Left lung (tissue), 10 donors: ENCODE results near the gene PTOV1. TPM values are rescaled to one million over a fixed set of nuclear protein-coding genes. Genes with fewer than 3 reads are reported as not detected.

Experiments
- ATAC-seq: fragments of 200-7000 bp; cut with Tn5 transposase; one replicate; pipeline ENCODE4 v1.9.1; 2020; ENCODE audit warnings: moderate library complexity
- DNase-seq, 4 donors: peaks; one replicate each; pipeline ENCODE4 v3.0.0-alpha.2; 2013 to 2020
- H3K27ac ChIP-seq, 2 donors: fragments of 200-600 bp; sonication (generic) in 1 of 2; one replicate each; pipeline versions ENCODE4 v1.5.0 to v1.8.0; 2020 to 2021
- H3K27me3 ChIP-seq, 2 donors: fragments of 200-600 bp; sonication (generic) in 1 of 2; one replicate each; pipeline versions ENCODE4 v1.5.0 to v1.8.0; 2020 to 2021
- H3K36me3 ChIP-seq, 2 donors: fragments of 200-600 bp; sonication (generic) in 1 of 2; one replicate each; pipeline versions ENCODE4 v1.5.0 to v1.8.0; 2020 to 2021
- H3K4me1 ChIP-seq, 2 donors: fragments of 200-600 bp; one replicate each; pipeline ENCODE4 v1.8.0; 2021
- H3K4me3 ChIP-seq, 2 donors: fragments of 200-600 bp; sonication (generic) in 1 of 2; one replicate each; pipeline versions ENCODE4 v1.5.0 to v1.8.0; 2020 to 2021; ENCODE audit warnings: mild to moderate bottlenecking in 1 of 2
- H3K9me3 ChIP-seq, 2 donors: fragments of 200-600 bp; sonication (generic) in 1 of 2; one replicate each; pipeline versions ENCODE4 v1.5.0 to v1.8.0; 2020 to 2021
- CTCF ChIP-seq, 2 donors: fragments of 200-600 bp; sonication (generic) in 1 of 2; IDR thresholded peaks; one replicate each; pipeline versions ENCODE4 v1.5.0 to v1.8.0; 2021; ENCODE audit warnings: antibody characterized with exemption in 2 of 2
- intact Hi-C, 2 donors: fragments of 100-400 bp; cut with DNase I; formaldehyde crosslinking; loops; one replicate each; pipeline versions ENCODE4 v1.11.2 to v1.14.2; 2022
- polyA plus RNA-seq, 6 donors: library from polyadenylated mRNA; unstranded; fragments of 120-200 nt; gene quantifications; one replicate each; pipeline ENCODE4 v1.2.1, GENCODE V29; 2013; ENCODE audit not compliant: insufficient read length in 6 of 6
- total RNA-seq, 2 donors: library from RNA; stranded (reverse); fragmentation: NEBNext Ultra II Directional; extraction: Animal tissue kit (Norgen Biotek cat#: 25700); gene quantifications; one replicate each; pipeline ENCODE4 v1.2.1, GENCODE V29; 2021
- donor health status: DM: no; HTN: yes; CAD: no.
- donor health status: DM: no; HTN: no; CAD: no.

PTOV1 gene
- total and polyA plus RNA-seq, 8 donors: 96.0 to 320 (median 275) TPM

DNA sequence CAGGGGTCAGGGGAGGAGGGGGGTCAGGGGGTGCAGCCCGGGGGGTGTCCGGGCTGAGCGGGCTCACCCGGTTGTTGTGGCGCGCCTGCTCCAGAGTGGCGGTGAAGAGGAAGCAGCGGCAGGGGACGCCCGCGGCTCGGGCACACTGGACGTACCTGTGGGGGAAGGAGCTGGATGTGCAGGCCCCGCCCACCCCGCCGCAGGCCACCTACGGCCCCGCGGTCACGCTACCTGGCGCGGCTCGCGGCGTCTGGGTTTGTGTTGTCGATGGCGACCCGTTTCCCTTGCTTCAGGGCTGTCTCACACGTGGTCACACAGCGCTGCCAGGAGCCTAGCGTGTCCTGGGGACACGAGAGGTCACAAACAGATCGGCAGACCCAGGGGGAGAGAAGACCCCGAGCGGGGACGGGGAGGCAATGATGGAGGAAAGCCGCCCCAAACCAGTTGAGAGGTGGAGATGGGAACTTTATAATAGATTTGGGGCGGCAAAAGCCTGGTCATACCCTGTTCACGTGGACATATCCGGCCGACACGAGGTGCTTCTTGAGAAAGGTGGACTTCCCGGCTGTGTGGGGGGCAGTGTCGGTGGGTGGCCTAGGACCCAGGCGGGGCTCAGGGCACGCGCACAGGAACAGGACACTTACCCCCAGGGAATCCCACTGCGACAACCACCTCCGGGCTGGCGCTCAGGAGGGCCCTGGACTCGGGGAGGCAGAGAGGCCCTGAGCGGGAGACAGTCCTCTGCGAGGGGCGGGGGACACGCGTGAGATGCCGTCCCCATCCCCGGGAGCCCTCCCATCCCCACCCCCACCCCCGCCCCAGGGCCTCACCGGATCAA is 10.8 kb downstream of the PTOV1 start:
- TF ChIP-seq CTCF (IDR thresholded peaks at IDR 0.05): no peak
- ATAC-seq: no peak
- no peaks in the 10 kb centered on the region for H3K27me3 ChIP-seq
- intact Hi-C loops: no loop called here
- peak in 2 of 4 donors; percentile 36 to 79 for DNase-seq
- peaks cover 18 to 23% of the 10 kb centered on the region in 2 donors for H3K4me1 ChIP-seq
- peaks cover 0 to 83% of the 10 kb centered on the region in 2 donors for H3K36me3 ChIP-seq
- H3K9me3 ChIP-seq: no peaks in the 10 kb centered on the region
- no peak overlapping the region for H3K27ac ChIP-seq
- no peak overlapping the region for H3K4me3 ChIP-seq

DNA sequence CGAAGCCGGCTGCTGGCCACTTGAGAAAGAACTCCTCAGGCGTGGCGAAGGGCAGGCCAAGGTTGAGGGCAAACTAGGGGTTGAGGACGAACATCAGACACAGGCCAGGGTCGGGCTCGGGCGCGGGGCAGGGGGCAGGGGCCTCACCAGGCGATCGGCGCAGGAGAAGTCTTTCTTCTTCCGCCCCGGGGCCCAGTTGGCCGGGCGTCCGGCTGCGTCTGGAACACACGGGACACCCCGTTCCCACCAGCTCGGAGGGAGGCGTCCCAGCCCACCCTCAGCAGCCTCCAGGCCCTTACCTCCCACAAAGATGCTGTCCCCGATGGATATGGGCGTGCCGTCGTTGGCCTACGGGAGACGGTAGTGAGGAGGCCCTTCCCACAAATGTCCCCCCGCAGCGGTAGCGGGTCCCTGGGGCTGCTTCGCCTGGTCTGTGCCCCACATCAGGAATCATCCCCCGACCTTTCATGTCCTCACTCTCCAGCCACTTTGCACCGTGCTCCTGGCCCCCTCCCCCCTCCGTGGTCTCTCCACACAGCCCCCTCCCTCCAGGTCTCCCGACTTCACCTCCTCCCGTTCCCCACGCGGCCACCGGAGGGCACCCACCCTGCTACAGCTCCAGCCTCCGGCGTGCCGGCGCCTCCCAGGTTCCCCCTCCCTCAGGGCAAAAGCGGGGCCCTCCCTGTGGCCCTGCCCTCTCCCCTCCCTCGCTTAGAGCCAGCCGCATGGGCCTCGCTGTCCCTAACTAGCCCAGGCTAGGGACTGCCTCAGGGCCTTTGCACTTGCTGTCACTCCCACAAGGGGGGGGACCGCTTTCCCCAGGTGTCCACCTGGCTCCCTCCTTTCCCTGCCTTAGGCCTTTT is 11.7 kb downstream of the PTOV1 start:
- DNase-seq (peak in 2 of 4 donors; percentile 36 to 80), ATAC-seq (no peak)
- Histone ChIP-seq H3K36me3 (peaks cover 0 to 74% of the 10 kb centered on the region in 2 donors), H3K27me3 (no peaks in the 10 kb centered on the region), H3K4me3 (no peak overlapping the region), H3K4me1 (peaks cover 18 to 25% of the 10 kb centered on the region in 2 donors), H3K9me3 (no peaks in the 10 kb centered on the region), H3K27ac (no peak overlapping the region)
- TF ChIP-seq CTCF (IDR thresholded peaks at IDR 0.05): no peak
- intact Hi-C loops: no loop called here

DNA sequence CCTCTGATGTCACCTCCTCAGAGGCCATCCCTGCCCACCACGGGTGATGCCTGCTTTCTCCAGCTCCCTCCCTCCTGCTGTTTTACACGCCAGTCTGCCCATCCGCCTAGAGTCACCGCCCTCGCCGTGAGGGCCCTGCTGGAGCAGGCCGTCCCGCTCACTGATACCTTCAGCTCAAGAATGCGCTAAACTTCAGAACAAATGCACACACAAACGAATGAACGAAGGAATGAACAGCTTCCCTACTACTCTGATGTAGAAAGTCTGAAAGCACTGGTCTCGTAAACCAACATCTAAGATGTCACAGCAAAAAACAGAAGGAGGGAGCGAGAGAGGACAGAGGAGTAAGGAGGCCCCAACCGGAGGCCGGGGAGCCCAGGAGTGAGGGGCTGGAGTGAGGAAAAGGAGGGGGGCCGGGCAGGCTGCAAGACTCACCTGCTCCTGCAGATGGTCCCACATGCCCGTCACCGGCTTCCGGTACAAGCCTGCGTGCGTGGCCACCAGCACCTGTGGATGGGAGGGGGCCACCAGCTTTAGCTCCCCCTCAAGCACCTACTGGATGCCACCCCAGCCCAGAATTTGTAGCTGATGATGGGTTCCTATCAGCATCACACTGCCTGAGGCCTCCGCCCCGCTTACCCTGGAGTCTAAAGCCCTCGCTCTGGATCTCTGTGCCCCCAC is 12.4 kb downstream of the PTOV1 start:
- no peak overlapping the region for H3K4me3 ChIP-seq
- H3K4me1 ChIP-seq: peaks cover 19 to 32% of the 10 kb centered on the region in 2 donors
- H3K27me3 ChIP-seq: no peaks in the 10 kb centered on the region
- peaks cover 0 to 67% of the 10 kb centered on the region in 2 donors for H3K36me3 ChIP-seq
- H3K9me3 ChIP-seq: no peaks in the 10 kb centered on the region
- intact Hi-C loops: no loop called here
- DNase-seq (peak in 1 of 4 donors; percentile 75), ATAC-seq (no peak)
- TF ChIP-seq CTCF (IDR thresholded peaks at IDR 0.05): no peak
- no peak overlapping the region for H3K27ac ChIP-seq

DNA sequence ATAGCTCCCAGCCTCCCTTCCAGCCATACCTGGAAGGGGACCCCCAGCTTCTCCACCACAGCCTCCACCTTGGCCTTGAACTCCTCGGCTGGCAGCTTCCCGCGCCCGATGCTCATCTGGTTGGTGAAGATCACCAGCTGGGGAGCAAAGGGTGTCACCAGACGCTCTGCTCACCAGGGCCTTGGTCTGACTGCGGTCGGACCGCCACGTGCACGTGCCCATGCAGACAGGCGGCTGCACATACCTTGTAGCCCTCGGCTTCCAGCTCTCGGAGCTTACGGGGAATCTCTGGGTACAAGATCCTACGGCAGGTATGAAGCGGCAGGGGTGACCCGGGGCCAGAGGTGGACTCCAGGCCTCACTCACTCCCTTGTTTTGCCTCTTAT is 13.0 kb downstream of the PTOV1 start:
- H3K27me3 ChIP-seq: no peaks in the 10 kb centered on the region
- no peak for TF ChIP-seq CTCF (IDR thresholded peaks at IDR 0.05)
- H3K4me3 ChIP-seq: no peak overlapping the region
- DNase-seq (peak in 2 of 4 donors; percentile 29 to 67), ATAC-seq (no peak)
- peaks cover 21 to 37% of the 10 kb centered on the region in 2 donors for H3K4me1 ChIP-seq
- intact Hi-C loops: no loop called here
- peaks cover 0 to 61% of the 10 kb centered on the region in 2 donors for H3K36me3 ChIP-seq
- H3K9me3 ChIP-seq: no peaks in the 10 kb centered on the region
- no peak overlapping the region for H3K27ac ChIP-seq
